Skeletal muscle satellite cell (primary cell): Measurements from ENCODE around the gene P2RY4. TPM values are rescaled to one million over a fixed set of nuclear protein-coding genes. Genes with fewer than 3 reads are reported as not detected.
A peak's percentile ranks its signal among the peaks of the same experiment; 100 is the strongest.
"Not testable (repeated sequence)": the region's sequence is repeated elsewhere in the genome, so short reads cannot be mapped to it uniquely, and the experiment has no call there.

ENCODE experiments used
- H3K27me3 ChIP-seq: 2 replicates; pipeline ENCODE4 v1.7.0; 2013; ENCODE audit warnings: low read length; ENCODE audit not compliant: control insufficient read depth, insufficient read depth
- H3K36me3 ChIP-seq: 2 replicates; pipeline ENCODE4 v1.7.0; 2013; ENCODE audit warnings: mild to moderate bottlenecking, control low read depth, low read length; ENCODE audit not compliant: insufficient read depth
- H3K4me1 ChIP-seq: 2 replicates; pipeline ENCODE4 v1.7.0; 2013; ENCODE audit warnings: low read length; ENCODE audit not compliant: control insufficient read depth, insufficient read depth
- H3K4me2 ChIP-seq: 2 replicates; pipeline ENCODE4 v1.7.0; 2013; ENCODE audit warnings: mild to moderate bottlenecking, low read length
- H3K4me3 ChIP-seq: 2 replicates; pipeline ENCODE4 v1.7.0; 2013; ENCODE audit warnings: low read length
- H3K9ac ChIP-seq: 2 replicates; pipeline ENCODE4 v1.7.0; 2013; ENCODE audit warnings: mild to moderate bottlenecking, low read depth, low read length, moderate library complexity
- H3K9me3 ChIP-seq: replicated peaks from 2 replicates; pipeline ENCODE4 v1.7.0; 2013; ENCODE audit warnings: mild to moderate bottlenecking, control low read depth, low read length
- total RNA-seq: library from RNA; depleted of rRNA; stranded (reverse); fragments of >200 nt; gene quantifications from 2 replicates; pipeline ENCODE4 v1.2.3, GENCODE V29; 2012; rRNA removed

Gene P2RY4
- under 0.01 TPM in 1 of 2 replicates, not detected in the other for total RNA-seq

DNA sequence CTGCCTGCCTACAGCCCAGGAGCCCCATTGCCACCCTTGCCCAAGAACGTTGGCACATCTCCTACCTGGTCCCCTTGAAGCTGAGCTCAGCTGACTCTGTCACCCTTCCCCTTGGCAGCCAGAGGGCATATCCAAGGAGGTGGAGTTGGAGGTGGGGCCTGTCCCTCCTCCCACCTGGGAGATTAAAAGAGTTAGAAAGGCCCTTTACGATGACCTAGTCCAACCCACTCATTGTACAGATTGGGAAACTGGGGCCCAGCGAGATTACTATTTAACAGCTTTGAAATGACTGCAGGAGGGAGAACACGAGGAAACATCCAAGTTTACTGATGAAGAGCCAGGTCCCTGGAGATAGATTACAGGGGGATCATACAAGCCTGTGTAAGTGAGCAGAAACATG is at the start of gene P2RY4:
P2RY4 (minus strand) TSS at position 101 of the 400 bp plus-strand sequence. CDS start 580 bp downstream, outside the sequence.
- no peaks in the 10 kb centered on the region for H3K9me3 ChIP-seq
- H3K4me3 ChIP-seq = no peak within 1 kb of the TSS
- H3K27me3 ChIP-seq = peaks cover 9% of the 10 kb centered on the region
- no peaks in the 10 kb centered on the region for H3K36me3 ChIP-seq
- H3K4me1 ChIP-seq = no peaks in the 10 kb centered on the region
- H3K4me2 ChIP-seq = no peak within 1 kb of the TSS
- H3K9ac ChIP-seq = no peak within 1 kb of the TSS

DNA sequence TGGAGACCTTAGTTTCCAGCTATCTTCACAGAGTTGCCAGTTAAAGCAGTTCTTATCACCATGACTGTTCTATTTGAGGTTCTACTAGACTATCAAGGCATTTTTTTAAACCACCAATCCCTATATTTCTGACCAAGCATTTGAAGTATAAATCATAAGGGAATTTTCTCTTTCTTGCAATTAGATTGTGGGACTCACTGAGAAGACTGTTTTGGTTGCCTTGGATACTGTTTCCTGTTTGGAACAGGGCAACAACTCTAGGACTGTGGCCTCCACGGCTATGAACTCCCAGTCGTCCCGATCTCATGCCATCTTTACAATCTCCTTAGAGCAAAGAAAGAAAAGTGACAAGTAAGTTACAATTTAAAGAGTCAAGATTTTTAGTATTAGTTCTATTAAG is 41.7 kb upstream of the P2RY4 start:
- no peak overlapping the region for H3K9ac ChIP-seq

DNA sequence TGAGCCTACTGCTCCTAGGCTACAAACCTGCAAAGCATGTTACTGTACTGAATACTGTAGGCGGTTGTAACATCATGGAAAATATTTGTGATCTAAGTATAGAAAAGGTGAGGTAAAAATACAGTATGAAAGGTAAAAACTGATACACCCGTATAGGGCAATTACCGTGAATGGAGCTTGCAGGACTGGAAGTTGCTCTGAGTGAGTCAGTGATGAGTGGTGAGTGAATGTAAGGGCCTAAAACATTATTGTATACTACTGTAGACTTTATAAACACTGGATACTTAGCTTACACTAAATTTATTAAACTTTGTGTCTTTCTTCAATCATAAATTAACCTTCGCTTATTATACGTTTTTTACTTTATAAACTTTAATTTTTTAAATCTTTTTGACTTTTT is 33.6 kb upstream of the P2RY4 start:
- no peaks in the 10 kb centered on the region for H3K27me3 ChIP-seq
- no peak overlapping the region for H3K9ac ChIP-seq
- H3K36me3 ChIP-seq = no peaks in the 10 kb centered on the region
- H3K4me1 ChIP-seq = peaks cover 11% of the 10 kb centered on the region
- no peak overlapping the region for H3K4me3 ChIP-seq
- H3K4me2 ChIP-seq = no peak overlapping the region
- no peaks in the 10 kb centered on the region for H3K9me3 ChIP-seq

More for the DNA sequence above, 41.7 kb upstream of the P2RY4 start:
- peaks cover 3% of the 10 kb centered on the region for H3K36me3 ChIP-seq
- H3K4me1 ChIP-seq = no peaks in the 10 kb centered on the region
- H3K9me3 ChIP-seq = no peaks in the 10 kb centered on the region
- no peaks in the 10 kb centered on the region for H3K27me3 ChIP-seq
- H3K4me2 ChIP-seq = no peak overlapping the region
- H3K4me3 ChIP-seq = no peak overlapping the region

DNA sequence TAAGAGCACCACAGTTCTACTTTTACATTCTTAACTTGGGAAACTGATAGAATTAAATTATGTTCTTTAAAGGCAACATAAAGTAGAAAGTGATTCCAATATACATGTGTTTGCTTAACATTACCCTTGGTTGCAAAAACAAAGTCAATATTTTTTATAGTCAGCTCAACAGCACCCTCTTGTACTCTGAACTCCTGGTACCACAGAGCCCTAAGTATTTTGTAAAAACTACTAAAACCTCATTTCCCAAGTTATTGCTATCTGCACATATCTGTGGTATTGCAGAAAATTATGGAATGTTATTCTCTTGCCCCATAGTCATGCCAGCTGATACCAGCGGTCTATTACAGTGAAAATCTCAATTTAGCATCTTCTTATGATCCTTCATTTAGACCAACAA is 32.8 kb upstream of the P2RY4 start:
- H3K4me3 ChIP-seq = no peak overlapping the region
- H3K9ac ChIP-seq = peak overlapping the region; percentile 5
- no peaks in the 10 kb centered on the region for H3K9me3 ChIP-seq
- peaks cover 11% of the 10 kb centered on the region for H3K4me1 ChIP-seq
- H3K4me2 ChIP-seq = peak overlapping the region; percentile 82
- no peaks in the 10 kb centered on the region for H3K27me3 ChIP-seq
- peaks cover under 1% of the 10 kb centered on the region for H3K36me3 ChIP-seq

DNA sequence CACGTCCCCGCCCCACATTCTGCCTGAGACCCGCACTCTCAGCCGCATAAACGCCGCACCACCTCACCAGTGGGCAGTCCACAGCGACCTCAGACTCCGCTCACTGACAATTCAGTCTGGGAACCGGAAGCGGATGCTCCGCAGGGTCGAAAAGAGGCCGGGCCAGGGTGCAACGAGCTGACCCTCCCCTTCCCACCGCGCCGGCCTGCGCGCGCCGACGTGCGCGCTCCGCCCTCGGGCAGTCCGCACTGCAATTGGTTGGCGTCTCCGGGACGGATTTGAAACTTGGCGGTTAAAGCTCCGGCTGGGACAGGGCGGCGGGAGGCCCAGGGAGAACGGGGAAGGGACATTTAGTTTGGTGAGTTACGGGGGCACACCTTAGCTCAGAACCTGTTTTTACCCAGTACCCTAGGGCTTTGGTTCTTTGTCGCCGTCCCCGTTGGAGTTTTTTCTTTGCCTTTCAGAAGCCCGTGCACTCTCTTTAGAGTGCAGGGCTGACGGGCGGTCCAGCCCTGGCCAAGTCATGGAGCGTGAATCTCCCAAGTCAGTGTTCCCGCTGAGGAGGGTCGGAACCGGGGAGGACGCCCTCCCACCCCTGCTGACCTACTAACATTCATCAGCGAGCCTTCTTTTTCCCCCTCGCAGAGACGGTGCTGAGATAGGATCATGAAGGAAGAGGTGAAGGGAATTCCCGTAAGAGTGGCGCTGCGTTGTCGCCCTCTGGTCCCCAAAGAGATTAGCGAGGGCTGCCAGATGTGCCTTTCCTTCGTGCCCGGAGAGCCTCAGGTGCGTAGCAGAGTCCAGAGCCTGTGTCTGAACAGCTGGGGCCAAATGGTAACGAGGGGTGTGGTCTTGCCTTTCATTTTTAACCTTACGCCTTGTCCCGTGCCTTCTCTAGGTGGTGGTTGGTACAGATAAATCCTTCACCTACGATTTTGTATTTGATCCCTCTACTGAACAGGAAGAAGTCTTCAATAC is 30.1 kb upstream of the P2RY4 start, which contains the start of the genes KIF4A and PDZD11:
KIF4A (plus strand) TSS at position 312 of the 978 bp plus-strand sequence; CDS start at position 667, 355 bp downstream.
PDZD11 (minus strand) TSS at position 135 of the 978 bp plus-strand sequence. CDS start 586 bp downstream, outside the sequence.
- H3K27me3 ChIP-seq = no peaks in the 10 kb centered on the region
- H3K4me3 ChIP-seq = peak within 1 kb of the TSS; percentile 76
- H3K4me2 ChIP-seq = peak within 1 kb of the TSS; percentile 84
- H3K36me3 ChIP-seq = peaks cover 4% of the 10 kb centered on the region
- H3K4me1 ChIP-seq = peaks cover 11% of the 10 kb centered on the region
- no peaks in the 10 kb centered on the region for H3K9me3 ChIP-seq
- H3K9ac ChIP-seq = peak within 1 kb of the TSS; percentile 87

DNA sequence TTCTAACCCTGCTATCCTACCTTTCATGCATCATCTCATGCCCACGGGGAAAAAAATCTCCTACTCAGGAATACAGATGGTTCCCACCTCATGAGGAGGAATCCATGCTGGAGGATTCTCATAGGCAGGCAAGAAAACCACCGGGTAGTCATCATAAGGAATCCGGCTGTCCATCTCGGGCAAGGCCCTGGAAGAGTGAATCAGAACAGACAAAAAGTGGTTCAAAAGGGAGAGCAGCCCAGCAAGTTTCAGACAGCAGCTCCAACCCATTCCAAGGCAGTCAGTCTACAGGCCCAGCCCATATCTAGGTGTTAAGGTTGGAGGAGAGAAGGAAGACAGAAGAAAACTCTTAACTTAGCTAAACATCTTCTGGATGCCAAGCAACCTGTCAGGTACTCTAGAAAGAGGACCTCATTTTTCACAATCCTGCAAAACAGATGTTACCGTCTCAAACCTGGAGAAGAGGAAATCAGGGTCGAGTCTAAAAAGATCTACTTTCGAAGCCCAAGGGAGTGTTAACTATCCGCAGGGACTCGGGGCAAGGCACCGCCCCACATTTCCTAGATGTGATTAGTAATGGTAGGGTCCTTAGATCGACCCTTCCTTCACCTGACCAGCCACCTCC is 29.3 kb upstream of the P2RY4 start:
- Histone ChIP-seq H3K9me3 (no peaks in the 10 kb centered on the region), H3K4me2 (peak overlapping the region; percentile 84), H3K4me1 (peaks cover 11% of the 10 kb centered on the region), H3K4me3 (peak overlapping the region; percentile 76), H3K9ac (peak overlapping the region; percentile 87), H3K27me3 (no peaks in the 10 kb centered on the region), H3K36me3 (peaks cover 4% of the 10 kb centered on the region)

DNA sequence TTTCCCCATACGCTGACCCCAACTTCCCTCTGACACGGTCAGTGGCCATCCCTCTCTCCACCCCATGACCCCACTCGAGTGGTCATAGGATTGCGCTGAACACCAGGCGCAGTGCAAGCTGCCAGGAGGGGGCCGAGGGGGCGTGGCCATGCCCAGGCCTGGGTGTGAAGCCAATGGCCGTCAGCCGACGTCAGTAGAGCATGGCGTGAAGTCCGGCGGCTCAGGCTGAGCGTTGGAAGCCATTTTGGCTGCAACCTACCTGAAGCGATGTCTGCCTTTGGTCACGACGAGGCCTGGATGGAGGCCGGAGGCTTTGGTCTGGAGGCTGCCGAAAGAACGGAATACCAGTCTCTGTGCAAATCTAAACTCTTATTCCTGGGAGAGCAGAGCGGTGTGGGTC is 21.9 kb upstream of the P2RY4 start, which contains the start of gene RAB41:
RAB41 (plus strand) TSS at position 222 of the 400 bp plus-strand sequence; CDS start at position 268, 46 bp downstream.
- Histone ChIP-seq H3K9ac (no peak within 1 kb of the TSS), H3K36me3 (no peaks in the 10 kb centered on the region), H3K4me3 (no peak within 1 kb of the TSS), H3K9me3 (no peaks in the 10 kb centered on the region), H3K27me3 (no peaks in the 10 kb centered on the region), H3K4me1 (no peaks in the 10 kb centered on the region), H3K4me2 (no peak within 1 kb of the TSS)

DNA sequence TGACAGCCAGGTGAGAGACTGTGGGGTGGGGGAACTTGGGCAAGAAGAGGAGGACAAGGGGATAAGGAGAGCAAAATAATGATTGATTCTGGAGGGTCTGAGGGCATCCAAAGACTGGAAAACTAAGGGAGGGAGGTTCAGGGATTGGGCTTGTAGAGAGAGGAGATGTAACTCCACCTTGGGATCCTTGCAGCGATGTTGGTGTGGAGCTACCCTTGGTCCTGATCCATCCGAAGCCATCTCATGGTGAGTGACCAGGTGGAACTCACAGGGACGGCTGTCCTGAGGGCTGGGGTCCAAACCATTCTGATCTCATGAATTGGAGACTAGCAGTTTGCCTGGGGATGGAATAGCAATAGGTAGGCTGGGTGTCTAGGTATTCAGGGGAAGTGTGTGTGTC is 20.6 kb upstream of the P2RY4 start:
- Histone ChIP-seq H3K9ac (no peak overlapping the region), H3K36me3 (no peaks in the 10 kb centered on the region), H3K4me3 (no peak overlapping the region), H3K4me1 (no peaks in the 10 kb centered on the region), H3K4me2 (no peak overlapping the region), H3K27me3 (no peaks in the 10 kb centered on the region), H3K9me3 (no peaks in the 10 kb centered on the region)

DNA sequence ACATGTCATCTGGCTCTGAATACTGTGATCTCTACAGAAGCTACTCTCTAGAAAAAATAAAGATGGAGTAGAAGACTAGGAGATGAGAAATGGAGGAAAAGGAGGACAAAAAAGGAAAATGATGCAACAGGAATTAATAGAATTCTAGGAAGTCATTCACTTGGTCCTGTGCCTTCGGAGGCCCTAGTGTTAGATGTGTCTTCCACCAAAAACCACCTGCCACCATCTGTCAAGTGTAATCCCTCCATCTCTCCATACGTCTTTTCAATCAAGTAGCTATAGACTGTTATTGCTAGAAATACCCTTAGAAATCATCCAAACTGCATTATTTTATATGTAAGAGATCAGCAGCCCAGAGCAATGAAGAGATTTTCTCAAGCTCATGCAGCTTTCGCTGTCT is 19.1 kb upstream of the P2RY4 start:
- Histone ChIP-seq H3K9ac (no peak overlapping the region), H3K27me3 (no peaks in the 10 kb centered on the region), H3K36me3 (no peaks in the 10 kb centered on the region), H3K4me1 (no peaks in the 10 kb centered on the region), H3K4me2 (no peak overlapping the region), H3K4me3 (no peak overlapping the region), H3K9me3 (no peaks in the 10 kb centered on the region)

DNA sequence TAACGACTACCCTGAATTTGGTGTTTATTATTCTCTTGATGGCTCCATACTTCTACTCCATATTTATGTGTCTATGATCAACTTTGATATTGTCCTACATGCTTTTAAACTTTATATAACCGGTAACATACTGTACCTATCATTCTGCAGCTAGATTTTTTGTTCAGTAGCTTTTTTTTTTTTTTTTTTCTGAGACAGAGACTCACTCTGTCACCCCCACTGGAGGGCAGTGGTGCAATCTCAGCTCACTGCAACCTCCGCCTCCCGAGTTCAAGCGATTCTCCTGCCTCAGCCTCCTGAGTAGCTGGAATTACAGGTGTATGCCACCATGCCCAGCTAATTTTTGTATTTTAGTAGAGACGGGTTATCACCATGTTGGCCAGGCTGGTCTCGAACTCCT is 14.0 kb upstream of the P2RY4 start:
- H3K4me2 ChIP-seq, H3K9ac ChIP-seq, H3K4me3 ChIP-seq, H3K27me3 ChIP-seq, H3K36me3 ChIP-seq, H3K4me1 ChIP-seq, H3K9me3 ChIP-seq: not testable (repeated sequence)

DNA sequence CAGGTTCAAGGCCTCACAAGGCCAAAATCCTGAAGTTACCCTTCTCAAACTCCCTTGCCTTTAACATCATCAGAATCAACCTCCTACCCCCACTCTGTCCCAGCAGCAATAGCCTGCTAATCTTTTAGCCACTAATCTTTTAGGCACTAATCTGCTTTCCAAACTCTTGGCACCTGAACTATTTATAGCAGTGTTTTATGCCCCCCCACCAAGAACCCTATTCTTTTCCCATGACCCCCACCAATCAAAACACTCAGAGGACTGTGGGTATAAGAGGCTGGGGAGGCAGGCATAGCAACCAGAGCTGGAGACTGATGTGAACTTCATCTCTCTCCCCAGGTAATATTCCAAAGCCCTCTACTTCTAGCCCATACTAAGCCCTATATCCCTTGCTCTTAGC is 8.0 kb upstream of the P2RY4 start, which contains the start of gene ARR3:
ARR3 (plus strand) TSS at position 301 of the 400 bp plus-strand sequence. CDS start 1,052 bp downstream, outside the sequence.
- Histone ChIP-seq H3K4me1 (no peaks in the 10 kb centered on the region), H3K4me2 (no peak within 1 kb of the TSS), H3K9me3 (no peaks in the 10 kb centered on the region), H3K9ac (no peak within 1 kb of the TSS), H3K27me3 (peaks cover 10% of the 10 kb centered on the region), H3K4me3 (no peak within 1 kb of the TSS), H3K36me3 (no peaks in the 10 kb centered on the region)
